Stimulated activated CD4-positive, alpha-beta T cell treated with anti-CD3 and anti-CD28 coated beads, Interleukin-15, amount 100 ng/mL, for 24 hours (primary cell): ENCODE data around the gene KRTAP2-4.
"Not testable (repeated sequence)": the region's sequence is repeated elsewhere in the genome, so short reads cannot be mapped to it uniquely, and the experiment has no call there.

Experiments used
- DNase-seq: peaks from one replicate; pipeline ENCODE4 v3.0.0-alpha.2; 2020

The KRTAP2-4 gene

GRCh38 chr17:41069031-41069430, 3.4 kb upstream of the KRTAP2-4 start:
- no peak for DNase-seq

- no peak for DNase-seq
Observed at GRCh38 chr17:41067281-41067680, 1.6 kb upstream of the KRTAP2-4 start.

- DNase-seq: not testable (repeated sequence)
Observed at GRCh38 chr17:41065016-41065689, 526 bp downstream of the KRTAP2-4 start.

GRCh38 chr17:41064301-41064700, 1.4 kb downstream of the KRTAP2-4 start:
- DNase-seq: no peak

GRCh38 chr17:41063449-41063848, 2.2 kb downstream of the KRTAP2-4 start:
- DNase-seq: no peak

GRCh38 chr17:41061964-41062363, 3.7 kb downstream of the KRTAP2-4 start:
- DNase-seq: no peak

GRCh38 chr17:41060052-41060604, 5.6 kb downstream of the KRTAP2-4 start, which contains the start of gene KRTAP2-3:
Gene KRTAP2-3 (minus strand): TSS chr17:41060114. CDS start chr17:41060050, 64 bp downstream.
- no peak for DNase-seq

GRCh38 chr17:41059276-41060051, 6.2 kb downstream of the KRTAP2-4 start:
- DNase-seq: not testable (repeated sequence)

- DNase-seq: no peak
Observed at GRCh38 chr17:41058741-41059140, 6.9 kb downstream of the KRTAP2-4 start.

GRCh38 chr17:41057547-41057946, 8.1 kb downstream of the KRTAP2-4 start:
- no peak for DNase-seq

- DNase-seq: not testable (repeated sequence)
Observed at GRCh38 chr17:41055130-41055529, 10.5 kb downstream of the KRTAP2-4 start, which contains the start of gene KRTAP2-2. Gene KRTAP2-2 (minus strand): TSS chr17:41055230. CDS start chr17:41055211, 19 bp downstream.

GRCh38 chr17:41054556-41054955, 11.1 kb downstream of the KRTAP2-4 start:
- DNase-seq: not testable (repeated sequence)

GRCh38 chr17:41054025-41054424, 11.7 kb downstream of the KRTAP2-4 start:
- DNase-seq: no peak

- DNase-seq: no peak
Observed at GRCh38 chr17:41052566-41052965, 13.1 kb downstream of the KRTAP2-4 start.

GRCh38 chr17:41049110-41049509, 16.6 kb downstream of the KRTAP2-4 start:
- DNase-seq: no peak

GRCh38 chr17:41048441-41048840, 17.2 kb downstream of the KRTAP2-4 start:
- DNase-seq: no peak

GRCh38 chr17:41046735-41047465, 18.8 kb downstream of the KRTAP2-4 start, which contains the start of gene KRTAP2-1:
Gene KRTAP2-1 (minus strand): TSS chr17:41047316. CDS start chr17:41047267, 49 bp downstream.
- not testable (repeated sequence) for DNase-seq

GRCh38 chr17:41042953-41043352, 22.7 kb downstream of the KRTAP2-4 start:
- DNase-seq: no peak

GRCh38 chr17:41040783-41041571, 24.7 kb downstream of the KRTAP2-4 start, which contains the start of gene KRTAP1-1:
Gene KRTAP1-1 (minus strand): TSS chr17:41041450. CDS start chr17:41041397, 53 bp downstream.
- not testable (repeated sequence) for DNase-seq

GRCh38 chr17:41037853-41038350, 27.8 kb downstream of the KRTAP2-4 start:
- DNase-seq: no peak

- not testable (repeated sequence) for DNase-seq
Observed at GRCh38 chr17:41034346-41034935, 31.2 kb downstream of the KRTAP2-4 start, which contains the start of gene KRTAP1-3. Gene KRTAP1-3 (minus strand): TSS chr17:41034874. CDS start chr17:41034821, 53 bp downstream.
